Measurements from ENCODE around the gene CD44. TPM values are rescaled to one million over a fixed set of nuclear protein-coding genes. Genes with fewer than 3 reads are reported as not detected.

The CD44 gene
- total RNA-seq, 1 donor from 2014 or later, result 489 TPM

DNA sequence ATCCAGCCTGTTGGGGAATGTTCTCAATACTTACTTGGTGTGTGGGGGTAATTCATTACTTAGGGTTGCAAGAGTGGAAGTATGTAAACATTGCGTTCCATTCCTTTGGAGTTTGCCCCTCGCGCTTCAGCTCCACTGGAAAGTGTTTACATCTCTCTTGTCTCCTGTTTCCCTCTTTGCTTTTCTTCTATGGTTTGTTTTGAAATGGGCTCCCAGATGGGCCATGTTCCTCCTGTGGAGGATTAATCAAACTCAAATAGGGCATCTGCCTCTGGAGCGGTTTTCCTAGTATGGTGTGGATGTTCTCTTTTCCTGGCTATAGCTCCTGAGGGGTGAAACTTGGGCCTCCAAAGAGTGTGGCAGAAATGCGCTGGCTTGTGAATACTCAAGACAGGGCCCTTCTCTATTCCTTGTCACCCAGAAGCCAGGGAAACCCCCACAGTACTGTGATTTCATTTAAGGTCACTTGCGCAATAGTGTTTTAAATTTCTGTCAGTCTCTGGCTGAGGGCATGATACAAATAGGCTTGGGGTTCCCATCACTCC, 51.9 kb downstream of the CD44 start:
- peaks cover 55% of the 10 kb centered on the region for H3K4me1 Mint-ChIP-seq
- H3K4me3 Mint-ChIP-seq, result no peak overlapping the region
- no peaks in the 10 kb centered on the region for H3K27me3 Mint-ChIP-seq
- no peaks in the 10 kb centered on the region for H3K9me3 Mint-ChIP-seq
- H3K27ac Mint-ChIP-seq, result no peak overlapping the region
- no peak for DNase-seq
- intact Hi-C loops (cut with micrococcal nuclease), result no loop called here
- peaks cover 86% of the 10 kb centered on the region for H3K36me3 Mint-ChIP-seq (ENCODE audit: low read depth)

DNA sequence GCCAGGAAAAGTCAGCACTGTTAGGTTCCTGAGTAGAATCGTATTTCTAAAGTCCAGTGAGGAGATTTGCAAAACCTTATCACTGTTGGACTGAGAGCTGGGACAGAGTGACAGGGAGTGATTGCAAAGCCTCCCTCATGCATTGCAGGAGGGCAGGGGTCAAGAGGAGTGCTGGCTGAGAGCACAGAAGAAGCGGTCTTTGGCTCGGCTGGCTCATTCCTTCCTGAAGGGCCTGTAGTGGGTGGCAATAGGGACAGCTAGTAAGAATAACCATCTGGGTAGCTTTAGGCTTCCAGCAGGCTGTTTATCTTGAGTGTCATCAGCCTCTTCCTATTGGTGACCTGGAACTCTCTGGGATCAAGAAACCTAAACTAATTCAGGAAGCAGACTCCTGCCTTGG, 53.4 kb downstream of the CD44 start:
- H3K9me3 Mint-ChIP-seq, result no peaks in the 10 kb centered on the region
- DNase-seq, result no peak
- H3K4me1 Mint-ChIP-seq, result peaks cover 60% of the 10 kb centered on the region
- H3K36me3 Mint-ChIP-seq (ENCODE audit: low read depth), result peaks cover 94% of the 10 kb centered on the region
- no peak overlapping the region for H3K4me3 Mint-ChIP-seq
- intact Hi-C loops (cut with micrococcal nuclease), result no loop called here
- no peak overlapping the region for H3K27ac Mint-ChIP-seq
- no peaks in the 10 kb centered on the region for H3K27me3 Mint-ChIP-seq

DNA sequence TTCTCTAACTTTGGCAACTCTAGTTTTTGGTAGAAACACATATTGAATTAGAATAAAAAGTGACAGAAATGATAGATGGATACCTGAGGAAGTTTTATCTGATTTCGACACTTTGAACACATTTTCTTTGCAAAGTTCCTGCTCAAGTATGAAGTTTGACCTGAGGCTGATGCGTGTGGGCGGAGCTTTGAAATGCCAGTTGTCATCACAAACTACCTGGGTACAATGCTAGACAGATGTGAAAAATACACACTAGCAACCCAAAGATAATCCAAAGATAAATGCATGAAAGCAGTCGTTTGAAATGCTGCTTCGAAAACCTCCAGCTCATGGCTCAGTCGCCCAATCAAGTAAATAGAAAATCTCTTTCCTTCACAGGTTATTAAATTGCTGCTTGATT, 54.8 kb downstream of the CD44 start:
- Mint-ChIP-seq H3K4me1 (peaks cover 54% of the 10 kb centered on the region), H3K27ac (no peak overlapping the region), H3K27me3 (no peaks in the 10 kb centered on the region), H3K36me3 (ENCODE audit: low read depth) (peaks cover 97% of the 10 kb centered on the region), H3K4me3 (no peak overlapping the region), H3K9me3 (no peaks in the 10 kb centered on the region)
- DNase-seq, result no peak
- intact Hi-C loops (cut with micrococcal nuclease), result no loop called here

DNA sequence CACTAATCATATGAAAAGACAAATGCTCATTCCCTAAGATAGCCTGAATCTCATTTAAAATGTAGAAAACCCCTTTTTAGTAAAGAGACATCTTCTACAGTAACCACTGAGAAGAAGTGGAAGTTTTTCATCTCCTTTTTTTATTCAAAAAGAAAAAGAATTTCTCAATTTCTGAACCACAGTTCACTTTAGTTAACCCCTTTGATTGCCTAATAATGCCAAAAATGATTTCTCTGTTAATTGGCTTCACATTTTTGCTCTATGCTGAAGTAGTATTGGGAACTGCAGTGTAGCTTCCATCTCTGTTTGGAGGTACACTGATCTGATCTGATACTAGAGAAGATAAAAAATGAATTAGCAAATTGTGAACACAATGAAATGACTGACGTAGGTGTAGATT, 58.3 kb downstream of the CD44 start:
- intact Hi-C loops (cut with micrococcal nuclease), result no loop called here
- no peaks in the 10 kb centered on the region for H3K27me3 Mint-ChIP-seq
- DNase-seq, result no peak
- peaks cover 28% of the 10 kb centered on the region for H3K4me1 Mint-ChIP-seq
- no peak overlapping the region for H3K27ac Mint-ChIP-seq
- no peak overlapping the region for H3K4me3 Mint-ChIP-seq
- H3K9me3 Mint-ChIP-seq, result peaks cover 11% of the 10 kb centered on the region
- H3K36me3 Mint-ChIP-seq (ENCODE audit: low read depth), result peaks cover 98% of the 10 kb centered on the region

DNA sequence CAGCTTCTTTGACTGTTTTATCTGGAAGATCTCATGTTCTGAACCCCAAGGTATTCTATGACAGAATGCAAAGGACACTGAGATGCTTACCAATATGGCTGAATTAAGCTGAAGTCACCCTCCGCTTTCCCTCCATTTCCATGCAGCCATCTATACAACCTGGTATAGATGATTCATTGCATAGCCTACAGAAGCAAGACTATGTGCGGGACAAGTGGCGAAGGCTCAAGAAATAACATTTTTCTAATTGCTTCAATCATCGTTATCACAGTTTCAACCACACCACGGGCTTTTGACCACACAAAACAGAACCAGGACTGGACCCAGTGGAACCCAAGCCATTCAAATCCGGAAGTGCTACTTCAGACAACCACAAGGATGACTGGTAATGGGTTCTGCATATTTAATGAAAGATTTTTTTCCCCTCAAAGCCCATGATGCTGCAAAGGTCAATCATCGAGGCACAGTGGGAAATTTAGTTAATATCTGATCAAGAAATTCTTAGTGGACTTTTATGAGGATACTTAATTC, 61.9 kb downstream of the CD44 start:
- H3K4me1 Mint-ChIP-seq, result peaks cover 6% of the 10 kb centered on the region

DNA sequence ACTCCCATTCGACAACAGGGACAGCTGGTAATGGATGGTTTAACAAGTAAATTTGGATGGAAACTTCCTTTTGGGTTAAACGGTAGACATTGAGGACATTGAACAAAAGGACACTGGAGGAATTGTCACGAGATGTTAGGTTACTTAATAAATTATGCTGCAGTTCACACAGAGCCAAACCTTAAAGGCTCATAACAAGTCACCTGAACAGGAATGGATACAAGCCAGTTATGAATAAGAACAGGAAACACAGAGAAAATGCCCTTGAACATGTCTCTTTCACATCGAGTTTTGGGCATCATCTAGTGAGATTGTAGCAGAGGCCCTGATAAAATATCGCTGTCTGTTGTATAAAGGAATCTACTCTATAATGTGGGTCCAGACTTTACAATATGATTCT, 65.6 kb downstream of the CD44 start:
- Mint-ChIP-seq H3K27ac (no peak overlapping the region), H3K36me3 (ENCODE audit: low read depth) (peaks cover 97% of the 10 kb centered on the region)
- intact Hi-C loops (cut with micrococcal nuclease), result no loop called here

More for the DNA sequence above, 61.9 kb downstream of the CD44 start:
- Mint-ChIP-seq H3K27ac (peak overlapping the region; percentile 32), H3K36me3 (ENCODE audit: low read depth) (peaks cover 96% of the 10 kb centered on the region), H3K4me3 (no peak overlapping the region), H3K27me3 (no peaks in the 10 kb centered on the region), H3K9me3 (peaks cover 11% of the 10 kb centered on the region)
- no peak for DNase-seq
- intact Hi-C loops (cut with micrococcal nuclease), result no loop called here

DNA sequence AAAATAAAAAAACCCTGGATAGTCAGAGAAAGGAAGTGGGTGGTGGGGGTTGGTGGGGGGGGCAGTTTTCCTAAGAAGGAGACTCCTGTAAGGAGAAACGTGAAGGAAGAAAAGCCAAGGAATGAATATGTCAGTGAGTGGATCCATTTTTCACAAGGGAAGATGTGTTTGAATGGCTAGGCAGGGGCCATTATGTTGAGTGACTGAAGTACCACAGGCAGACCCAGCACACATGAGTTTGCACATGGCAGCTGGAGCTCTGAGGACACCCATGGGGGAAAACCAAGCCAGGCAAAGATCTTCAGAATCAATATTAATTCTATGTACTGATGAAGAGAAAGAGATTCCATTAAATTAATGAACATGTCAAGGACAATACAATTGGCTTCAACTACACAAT, 67.6 kb downstream of the CD44 start:
- Mint-ChIP-seq H3K4me1 (peaks cover 1% of the 10 kb centered on the region), H3K27me3 (no peaks in the 10 kb centered on the region), H3K27ac (no peak overlapping the region), H3K4me3 (no peak overlapping the region), H3K36me3 (ENCODE audit: low read depth) (peaks cover 96% of the 10 kb centered on the region), H3K9me3 (peaks cover 18% of the 10 kb centered on the region)
- DNase-seq, result no peak
- intact Hi-C loops (cut with micrococcal nuclease), result no loop called here

More for the DNA sequence above, 65.6 kb downstream of the CD44 start:
- Mint-ChIP-seq H3K4me3 (no peak overlapping the region), H3K4me1 (peaks cover 1% of the 10 kb centered on the region), H3K27me3 (no peaks in the 10 kb centered on the region), H3K9me3 (peaks cover 25% of the 10 kb centered on the region)
- no peak for DNase-seq

DNA sequence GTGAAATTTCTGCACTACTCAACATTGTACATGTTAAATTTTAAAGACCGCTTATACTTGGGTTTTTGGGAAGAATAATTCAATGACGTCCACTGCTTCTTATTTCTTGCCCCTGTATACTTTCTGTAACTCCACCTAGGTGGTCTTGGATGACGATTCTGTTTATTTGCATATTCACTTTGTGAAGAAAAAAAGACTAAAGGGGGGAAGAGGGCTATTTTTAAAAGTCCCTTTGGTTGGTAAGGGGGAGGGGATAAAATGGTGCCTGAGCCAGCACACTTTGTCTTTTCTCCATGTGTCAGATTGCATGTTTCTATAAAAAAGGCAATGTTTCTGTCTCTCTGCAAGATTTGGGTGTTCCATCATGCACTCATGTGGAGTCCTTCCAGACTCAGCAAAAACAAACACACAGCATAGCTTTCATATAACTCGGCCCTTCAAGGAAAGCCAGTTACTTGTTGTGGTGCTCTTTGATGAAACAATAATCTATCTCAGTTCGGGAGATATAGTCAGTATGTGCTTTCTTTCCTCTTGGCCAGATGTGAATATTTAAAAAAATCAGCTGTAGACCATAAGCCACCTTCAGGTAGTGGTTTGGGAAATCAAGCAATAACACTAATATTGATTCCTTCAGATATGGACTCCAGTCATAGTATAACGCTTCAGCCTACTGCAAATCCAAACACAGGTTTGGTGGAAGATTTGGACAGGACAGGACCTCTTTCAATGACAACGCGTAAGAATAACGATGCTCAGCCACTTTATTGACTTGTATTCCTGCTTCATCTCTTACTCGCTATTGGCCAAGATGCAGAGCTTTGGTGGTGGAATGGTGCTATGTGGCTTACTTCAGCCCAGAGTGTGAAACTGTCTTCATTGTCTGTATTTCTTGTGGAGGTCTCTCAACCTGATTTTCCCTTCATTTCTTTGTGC, 68.8 kb downstream of the CD44 start:
- intact Hi-C loops (cut with micrococcal nuclease), result no loop called here
- no peak overlapping the region for H3K27ac Mint-ChIP-seq
- H3K36me3 Mint-ChIP-seq (ENCODE audit: low read depth), result peaks cover 95% of the 10 kb centered on the region
- no peaks in the 10 kb centered on the region for H3K27me3 Mint-ChIP-seq
- H3K9me3 Mint-ChIP-seq, result peaks cover 18% of the 10 kb centered on the region
- H3K4me1 Mint-ChIP-seq, result peaks cover 1% of the 10 kb centered on the region
- DNase-seq, result no peak
- no peak overlapping the region for H3K4me3 Mint-ChIP-seq

DNA sequence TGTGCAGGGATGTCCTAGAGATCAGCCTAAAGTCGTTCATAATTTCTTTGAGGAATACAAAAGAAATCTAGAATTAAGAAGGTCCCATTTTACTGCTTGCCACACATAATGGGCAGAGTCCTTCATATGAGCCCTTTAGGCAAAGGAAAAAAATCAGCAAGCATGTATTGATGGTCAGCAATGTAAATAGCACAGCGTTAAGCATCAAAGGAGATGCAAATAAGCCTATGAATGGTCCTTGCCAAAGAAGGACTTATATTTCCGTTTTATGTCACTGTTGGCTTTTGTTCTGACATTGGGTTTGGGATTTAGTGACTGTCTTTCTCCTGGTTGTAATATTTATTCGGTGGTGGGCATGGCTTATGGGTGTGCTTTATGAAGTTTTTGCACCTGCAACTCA, 69.8 kb downstream of the CD44 start:
- peaks cover 6% of the 10 kb centered on the region for H3K4me1 Mint-ChIP-seq
- H3K36me3 Mint-ChIP-seq (ENCODE audit: low read depth), result peaks cover 95% of the 10 kb centered on the region
- peaks cover 18% of the 10 kb centered on the region for H3K9me3 Mint-ChIP-seq
- H3K27ac Mint-ChIP-seq, result no peak overlapping the region
- no peak for DNase-seq
- intact Hi-C loops (cut with micrococcal nuclease), result no loop called here
- H3K27me3 Mint-ChIP-seq, result no peaks in the 10 kb centered on the region
- H3K4me3 Mint-ChIP-seq, result no peak overlapping the region

DNA sequence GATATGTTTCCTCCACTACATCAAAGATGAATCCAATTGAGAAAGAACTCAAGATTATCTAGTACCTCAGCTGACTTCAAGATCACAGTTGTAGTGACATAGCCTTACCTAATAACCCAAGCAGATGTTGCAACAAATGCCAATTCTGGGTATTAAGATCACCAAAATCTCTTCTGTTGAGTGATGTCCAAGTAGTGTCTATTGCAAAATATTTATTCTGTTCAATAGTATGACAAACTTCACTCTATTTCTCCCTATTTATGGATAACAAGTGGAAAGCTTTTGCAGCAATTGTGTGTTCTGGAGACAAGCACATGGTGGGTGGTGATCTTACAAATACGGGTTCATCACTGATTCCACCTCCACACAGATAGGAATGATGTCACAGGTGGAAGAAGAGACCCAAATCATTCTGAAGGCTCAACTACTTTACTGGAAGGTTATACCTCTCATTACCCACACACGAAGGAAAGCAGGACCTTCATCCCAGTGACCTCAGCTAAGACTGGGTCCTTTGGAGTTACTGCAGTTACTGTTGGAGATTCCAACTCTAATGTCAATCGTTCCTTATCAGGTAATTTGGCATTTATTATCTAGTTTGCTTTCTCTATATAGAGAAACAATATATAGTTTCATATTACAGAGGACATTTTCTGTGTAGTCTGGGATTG, 72.0 kb downstream of the CD44 start:
- H3K27me3 Mint-ChIP-seq, result no peaks in the 10 kb centered on the region
- no peak for DNase-seq
- H3K4me1 Mint-ChIP-seq, result peaks cover 20% of the 10 kb centered on the region
- intact Hi-C loops (cut with micrococcal nuclease), result no loop called here
- H3K36me3 Mint-ChIP-seq (ENCODE audit: low read depth), result peaks cover 95% of the 10 kb centered on the region
- peaks cover 18% of the 10 kb centered on the region for H3K9me3 Mint-ChIP-seq
- no peak overlapping the region for H3K27ac Mint-ChIP-seq
- no peak overlapping the region for H3K4me3 Mint-ChIP-seq

DNA sequence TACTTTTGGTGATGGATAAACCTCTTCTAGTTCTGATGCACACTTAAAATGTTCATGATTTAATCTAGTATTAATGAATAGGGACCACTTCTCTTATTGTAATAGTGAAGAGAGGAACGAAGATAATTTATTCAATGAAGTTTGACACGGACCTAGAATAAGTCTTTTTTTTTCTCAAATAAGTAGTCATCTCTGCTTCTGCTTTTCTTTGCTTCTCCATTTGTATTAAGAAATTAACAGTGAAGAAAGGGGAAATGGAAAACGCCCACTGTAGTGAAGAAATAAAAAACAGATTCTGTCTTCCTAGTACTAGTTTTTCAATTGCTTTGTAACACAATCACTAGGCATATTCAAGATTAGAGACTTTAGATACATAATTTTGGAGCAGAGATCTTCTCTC, 73.0 kb downstream of the CD44 start:
- no peak for DNase-seq
- Mint-ChIP-seq H3K4me3 (no peak overlapping the region), H3K9me3 (peaks cover 12% of the 10 kb centered on the region), H3K4me1 (peaks cover 30% of the 10 kb centered on the region), H3K36me3 (ENCODE audit: low read depth) (peaks cover 95% of the 10 kb centered on the region), H3K27ac (no peak overlapping the region), H3K27me3 (no peaks in the 10 kb centered on the region)
- intact Hi-C loops (cut with micrococcal nuclease), result no loop called here

DNA sequence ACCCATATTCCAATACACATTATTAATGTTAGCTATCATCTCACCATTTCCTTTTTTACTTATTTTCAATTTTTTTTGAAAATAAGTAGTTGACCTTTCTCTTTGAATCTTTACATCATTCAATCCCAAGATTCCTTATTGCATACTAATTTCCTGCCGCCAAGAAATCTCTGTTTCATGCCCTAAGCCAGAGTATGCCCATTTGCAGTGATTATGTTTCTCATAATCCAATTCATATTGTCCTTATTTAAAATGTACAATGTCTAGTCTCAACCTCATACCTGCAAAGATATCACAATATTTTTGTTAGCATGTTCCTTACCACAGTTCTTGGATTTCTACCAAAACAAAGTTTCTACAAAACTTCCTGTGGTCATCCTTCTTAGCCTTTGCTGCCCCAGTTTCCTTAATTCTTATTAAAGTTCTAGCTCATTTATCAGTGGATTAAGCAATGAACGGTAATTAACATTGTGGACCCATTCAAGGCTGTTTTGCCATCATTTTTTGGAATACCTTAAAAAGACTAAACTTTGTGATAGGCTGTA, 75.3 kb downstream of the CD44 start:
- Mint-ChIP-seq H3K9me3 (peaks cover 6% of the 10 kb centered on the region), H3K27me3 (no peaks in the 10 kb centered on the region), H3K27ac (no peak overlapping the region), H3K36me3 (ENCODE audit: low read depth) (peaks cover 93% of the 10 kb centered on the region), H3K4me3 (no peak overlapping the region), H3K4me1 (peaks cover 36% of the 10 kb centered on the region)
- intact Hi-C loops (cut with micrococcal nuclease), result no loop called here
- DNase-seq, result no peak

DNA sequence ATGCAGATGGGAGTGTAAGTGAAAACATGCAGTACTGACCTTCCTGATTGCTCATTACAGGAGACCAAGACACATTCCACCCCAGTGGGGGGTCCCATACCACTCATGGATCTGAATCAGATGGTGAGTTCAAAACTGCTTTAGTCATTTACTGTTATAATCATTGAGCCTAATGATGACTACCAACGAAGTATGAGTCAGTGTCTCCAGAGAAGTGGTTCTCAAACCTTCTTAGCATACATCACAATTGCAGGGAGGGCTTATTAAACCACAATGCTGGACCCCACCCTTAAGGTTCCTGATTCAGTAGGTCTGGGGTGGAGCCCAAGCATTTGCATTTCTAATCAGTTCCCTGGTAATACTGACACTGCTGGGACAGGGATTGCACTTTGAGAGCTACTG, 75.8 kb downstream of the CD44 start:
- Mint-ChIP-seq H3K4me3 (no peak overlapping the region), H3K27ac (peak overlapping the region; percentile 41), H3K36me3 (ENCODE audit: low read depth) (peaks cover 93% of the 10 kb centered on the region), H3K9me3 (peaks cover 1% of the 10 kb centered on the region), H3K27me3 (no peaks in the 10 kb centered on the region), H3K4me1 (peaks cover 36% of the 10 kb centered on the region)
- no peak for DNase-seq
- intact Hi-C loops (cut with micrococcal nuclease), result loop anchor here (5.0 kb wide), 1 partner anchor 37 kb away; no protein-coding TSS in a partner anchor
